Lower lobe of right lung (tissue), 2 donors: Measurements from ENCODE around the gene LRFN3. TPM values are rescaled to one million over a fixed set of nuclear protein-coding genes. Genes with fewer than 3 reads are reported as not detected.

Experiments
- ATAC-seq, 2 donors: fragments of 200-7000 bp; cut with Tn5 transposase; one replicate each; pipeline ENCODE4 v1.9.1; 2020 to 2022; ENCODE audit warnings: mild to moderate bottlenecking in 2 of 2, moderate library complexity in 2 of 2
- DNase-seq: peaks from one replicate; pipeline ENCODE4 v3.0.0-alpha.2; 2020
- H3K27ac ChIP-seq: fragments of 200-600 bp; one replicate; pipeline ENCODE4 v1.8.0; 2022
- H3K27me3 ChIP-seq: fragments of 200-600 bp; one replicate; pipeline ENCODE4 v1.8.0; 2022; ENCODE audit warnings: low read depth
- H3K36me3 ChIP-seq: fragments of 200-600 bp; one replicate; pipeline ENCODE4 v1.8.0; 2022; ENCODE audit warnings: mild to moderate bottlenecking
- H3K4me1 ChIP-seq: fragments of 200-600 bp; one replicate; pipeline ENCODE4 v1.8.0; 2022
- H3K4me3 ChIP-seq: fragments of 200-600 bp; one replicate; pipeline ENCODE4 v1.8.0; 2022; ENCODE audit warnings: mild to moderate bottlenecking
- H3K9me3 ChIP-seq: fragments of 200-600 bp; one replicate; pipeline ENCODE4 v1.8.0; 2022
- intact Hi-C: fragments of 100-400 bp; cut with DNase I; formaldehyde crosslinking; loops from one replicate; pipeline ENCODE4 v1.11.0; 2022
- total RNA-seq: library from RNA; stranded (reverse); fragmentation: NEBNext Ultra II Directional; extraction: Animal tissue kit (Norgen Biotek cat#: 25700); gene quantifications from one replicate; pipeline ENCODE4 v1.2.1, GENCODE V29; 2021
- TF ChIP-seq, protein P1 (sequence below): fragments of 200-600 bp; IDR thresholded peaks from one replicate; pipeline ENCODE4 v1.8.0; 2022; ENCODE audit warnings: antibody characterized with exemption, mild to moderate bottlenecking
- donor health status: DM: no; HTN: yes; CAD: no; lungs with severe emphysema.

The LRFN3 gene
- total RNA-seq, 1 donor from 2014 or later = 14.6 TPM

DNA sequence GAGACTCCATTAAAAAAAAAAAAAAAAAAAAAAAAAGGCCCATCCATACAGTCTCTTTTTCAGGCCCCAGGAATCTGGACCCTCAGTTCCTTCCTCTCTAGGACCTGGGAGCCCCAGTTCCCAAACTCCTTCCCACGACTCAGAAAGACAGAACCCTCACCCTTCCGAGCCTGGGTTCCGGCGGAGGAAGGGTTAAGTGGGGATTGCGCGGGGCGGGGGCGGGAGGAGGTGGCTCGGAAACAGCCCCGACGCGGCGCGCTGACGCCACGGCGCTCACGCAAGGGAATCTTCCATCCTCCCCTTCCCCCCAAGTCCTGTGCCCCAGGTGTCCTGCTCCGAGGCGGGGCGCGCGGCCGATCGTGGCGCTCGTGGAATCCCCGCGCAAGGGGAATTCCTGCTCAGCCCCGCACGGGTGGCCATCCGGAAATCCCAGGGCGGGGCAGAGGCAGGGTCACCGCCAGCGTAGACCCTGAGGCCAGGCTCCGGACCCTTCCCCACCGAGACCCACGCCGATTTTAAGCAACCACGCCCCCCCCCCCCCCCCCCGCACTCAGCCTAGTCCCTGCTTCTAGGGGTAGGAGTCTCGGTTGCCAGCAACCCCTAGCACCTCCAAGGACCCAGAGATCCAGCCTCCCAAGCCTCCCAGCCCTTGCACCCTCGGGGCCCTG lies 36.5 kb upstream of the LRFN3 start:
- H3K9me3 ChIP-seq = no peaks in the 10 kb centered on the region
- H3K4me3 ChIP-seq = peak overlapping the region; percentile 80
- intact Hi-C loops = no loop called here
- TF ChIP-seq, protein P1, sequence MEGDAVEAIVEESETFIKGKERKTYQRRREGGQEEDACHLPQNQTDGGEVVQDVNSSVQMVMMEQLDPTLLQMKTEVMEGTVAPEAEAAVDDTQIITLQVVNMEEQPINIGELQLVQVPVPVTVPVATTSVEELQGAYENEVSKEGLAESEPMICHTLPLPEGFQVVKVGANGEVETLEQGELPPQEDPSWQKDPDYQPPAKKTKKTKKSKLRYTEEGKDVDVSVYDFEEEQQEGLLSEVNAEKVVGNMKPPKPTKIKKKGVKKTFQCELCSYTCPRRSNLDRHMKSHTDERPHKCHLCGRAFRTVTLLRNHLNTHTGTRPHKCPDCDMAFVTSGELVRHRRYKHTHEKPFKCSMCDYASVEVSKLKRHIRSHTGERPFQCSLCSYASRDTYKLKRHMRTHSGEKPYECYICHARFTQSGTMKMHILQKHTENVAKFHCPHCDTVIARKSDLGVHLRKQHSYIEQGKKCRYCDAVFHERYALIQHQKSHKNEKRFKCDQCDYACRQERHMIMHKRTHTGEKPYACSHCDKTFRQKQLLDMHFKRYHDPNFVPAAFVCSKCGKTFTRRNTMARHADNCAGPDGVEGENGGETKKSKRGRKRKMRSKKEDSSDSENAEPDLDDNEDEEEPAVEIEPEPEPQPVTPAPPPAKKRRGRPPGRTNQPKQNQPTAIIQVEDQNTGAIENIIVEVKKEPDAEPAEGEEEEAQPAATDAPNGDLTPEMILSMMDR = no peak
- peaks cover 34% of the 10 kb centered on the region for H3K36me3 ChIP-seq
- ATAC-seq (peak; percentile 91 to 92), DNase-seq (peak; percentile 93)
- H3K27me3 ChIP-seq = no peaks in the 10 kb centered on the region
- peak overlapping the region; percentile 86 for H3K27ac ChIP-seq
- peaks cover 48% of the 10 kb centered on the region for H3K4me1 ChIP-seq

DNA sequence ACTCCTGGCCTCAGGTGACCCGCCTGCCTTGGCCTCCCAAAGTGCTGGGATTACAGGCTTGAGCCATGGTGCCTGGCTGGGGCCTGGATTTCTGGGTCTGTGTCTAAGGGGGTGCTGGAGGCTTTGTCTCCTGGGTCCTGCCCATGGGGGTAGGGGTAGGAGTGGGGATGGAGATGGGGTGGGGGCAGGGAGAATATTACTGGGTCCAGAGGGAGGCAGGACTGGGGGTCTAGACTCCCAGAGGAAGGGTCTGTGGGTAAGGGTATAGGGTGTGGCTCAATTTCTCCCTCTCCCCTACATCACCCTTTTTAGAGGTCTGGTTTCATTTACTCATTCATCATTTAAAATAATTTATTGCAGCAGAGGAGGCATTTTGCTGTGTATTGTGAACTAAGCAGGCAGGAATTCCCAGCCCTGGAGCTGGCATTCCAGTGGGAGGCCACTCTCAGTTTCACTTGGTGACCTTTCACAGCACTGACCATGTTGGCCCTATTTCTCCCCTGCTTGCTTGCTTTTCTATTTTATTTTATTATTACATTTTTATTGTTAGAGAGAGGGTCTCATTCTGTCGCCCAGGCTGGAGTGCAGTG lies 35.0 kb upstream of the LRFN3 start:
- Histone ChIP-seq H3K27ac (peak overlapping the region; percentile 86), H3K27me3 (no peaks in the 10 kb centered on the region), H3K4me1 (peaks cover 49% of the 10 kb centered on the region), H3K4me3 (peak overlapping the region; percentile 80), H3K9me3 (no peaks in the 10 kb centered on the region), H3K36me3 (peaks cover 19% of the 10 kb centered on the region)
- intact Hi-C loops = no loop called here
- no peak for ATAC-seq
- TF ChIP-seq, protein P1 = no peak
- DNase-seq = no peak

DNA sequence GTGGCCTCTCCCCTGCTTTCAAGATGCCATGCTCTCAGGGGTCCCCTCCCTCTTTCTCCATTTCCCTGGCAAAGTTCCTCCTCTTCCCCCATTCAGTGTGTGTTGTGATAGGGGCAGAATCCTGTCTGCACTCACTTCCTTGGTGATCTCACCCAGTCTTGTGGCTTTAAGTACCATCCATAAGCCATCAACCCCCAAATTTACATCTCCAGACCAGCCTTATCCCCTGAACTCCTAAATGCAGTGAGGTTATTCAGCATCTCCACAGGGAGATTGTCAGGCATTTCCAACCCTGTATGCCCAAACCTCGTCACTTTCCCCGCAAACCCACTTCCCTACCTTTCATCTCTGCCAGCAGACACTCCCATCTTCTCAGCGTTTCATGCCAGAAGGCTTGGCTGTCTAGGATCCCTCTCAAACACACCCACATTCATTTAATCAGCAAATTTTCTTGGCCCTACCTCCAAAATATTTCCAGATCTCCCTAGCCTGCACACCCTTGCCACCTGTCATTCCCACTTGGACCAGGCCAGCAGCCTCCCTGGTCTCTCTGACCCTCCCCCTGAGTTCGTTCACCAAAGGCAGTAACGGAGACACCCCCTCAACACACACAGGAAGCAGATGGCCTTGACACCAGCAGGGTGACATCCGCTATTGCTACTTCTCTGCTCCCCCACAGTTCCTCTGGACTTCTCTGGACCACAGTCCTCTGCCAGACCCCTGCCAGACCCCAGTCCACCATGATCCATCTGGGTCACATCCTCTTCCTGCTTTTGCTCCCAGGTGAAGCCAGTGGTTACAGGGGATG lies 34.1 kb upstream of the LRFN3 start, which contains the start of gene HCST:
TSS of gene HCST (plus strand) at position 676 of the 808 bp plus-strand sequence. CDS start at position 741, 65 bp downstream.
- H3K27me3 ChIP-seq = no peaks in the 10 kb centered on the region
- peak within 1 kb of the TSS; percentile 86 for H3K27ac ChIP-seq
- TF ChIP-seq, protein P1 = no peak
- peak within 1 kb of the TSS; percentile 80 for H3K4me3 ChIP-seq
- peaks cover 54% of the 10 kb centered on the region for H3K4me1 ChIP-seq
- H3K36me3 ChIP-seq = peaks cover 10% of the 10 kb centered on the region
- no peaks in the 10 kb centered on the region for H3K9me3 ChIP-seq
- intact Hi-C loops = no loop called here
- ATAC-seq (no peak), DNase-seq (peak; percentile 45)

DNA sequence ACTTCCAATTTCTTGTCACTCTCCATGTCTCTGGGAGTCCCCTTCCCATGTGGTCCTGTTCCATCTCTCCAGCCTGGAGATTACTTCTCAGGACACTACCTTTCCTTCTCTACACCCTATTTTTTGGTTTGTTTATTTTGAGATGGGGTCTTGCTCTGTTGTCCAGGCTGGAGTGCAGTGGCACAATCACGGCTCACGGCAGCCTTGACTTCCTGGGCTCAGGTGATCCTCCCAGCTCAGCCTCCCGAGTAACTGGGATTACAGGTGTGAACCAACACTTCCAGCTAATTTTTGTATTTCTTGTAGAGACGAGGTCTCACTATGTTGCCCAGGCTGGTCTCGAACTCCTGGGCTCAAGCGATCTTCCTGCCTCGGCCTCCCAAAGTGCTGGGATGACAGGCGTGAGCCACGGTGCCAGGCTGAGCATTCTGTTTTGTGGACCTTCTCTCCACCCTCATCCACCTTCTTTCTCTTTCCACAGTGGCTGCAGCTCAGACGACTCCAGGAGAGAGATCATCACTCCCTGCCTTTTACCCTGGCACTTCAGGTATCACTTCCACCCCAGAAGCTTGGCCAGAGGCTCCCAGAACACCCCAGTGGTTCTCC lies 33.2 kb upstream of the LRFN3 start:
- H3K4me3 ChIP-seq = peak overlapping the region; percentile 40
- peak overlapping the region; percentile 73 for H3K27ac ChIP-seq
- TF ChIP-seq, protein P1 = no peak
- peaks cover under 1% of the 10 kb centered on the region for H3K36me3 ChIP-seq
- ATAC-seq (no peak), DNase-seq (no peak)
- no peaks in the 10 kb centered on the region for H3K9me3 ChIP-seq
- intact Hi-C loops = no loop called here
- H3K4me1 ChIP-seq = peaks cover 45% of the 10 kb centered on the region
- no peaks in the 10 kb centered on the region for H3K27me3 ChIP-seq

DNA sequence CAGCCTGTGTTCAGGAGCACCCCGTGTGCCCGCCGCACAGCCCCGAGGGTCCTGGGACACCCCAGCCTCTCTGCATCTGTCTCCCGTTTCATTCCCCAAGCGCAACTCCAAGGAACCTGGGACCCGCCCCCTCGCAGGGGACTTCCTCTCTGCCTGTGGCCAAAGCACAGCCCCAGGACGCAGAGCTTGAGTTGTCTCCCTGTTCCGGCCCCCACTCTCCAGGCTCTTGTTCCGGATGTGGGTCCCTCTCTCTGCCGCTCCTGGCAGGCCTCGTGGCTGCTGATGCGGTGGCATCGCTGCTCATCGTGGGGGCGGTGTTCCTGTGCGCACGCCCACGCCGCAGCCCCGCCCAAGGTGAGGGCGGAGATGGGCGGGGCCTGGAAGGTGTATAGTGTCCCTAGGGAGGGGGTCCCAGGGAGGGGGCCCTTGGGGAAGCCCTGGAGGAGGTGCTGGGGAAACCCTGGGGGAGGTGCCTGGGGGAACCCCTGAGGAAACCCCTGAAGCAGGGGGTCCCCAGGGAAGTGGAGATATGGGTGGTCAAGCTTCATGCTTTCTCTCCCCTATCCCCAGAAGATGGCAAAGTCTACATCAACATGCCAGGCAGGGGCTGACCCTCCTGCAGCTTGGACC lies 32.5 kb upstream of the LRFN3 start:
- Histone ChIP-seq H3K9me3 (no peaks in the 10 kb centered on the region), H3K27me3 (no peaks in the 10 kb centered on the region), H3K4me1 (peaks cover 38% of the 10 kb centered on the region), H3K4me3 (peak overlapping the region; percentile 40), H3K36me3 (no peaks in the 10 kb centered on the region), H3K27ac (peak overlapping the region; percentile 73)
- intact Hi-C loops = no loop called here
- TF ChIP-seq, protein P1 = no peak
- peak; percentile 94 for DNase-seq
- ATAC-seq = peak; percentile 31 to 69
